GM12892 (cell line): ENCODE data around the gene CDCA4.

ENCODE experiments used
- POLR2AphosphoS5 ChIP-seq: IDR thresholded peaks from 2 replicates; pipeline ENCODE4 v1.6.1; 2011; ENCODE audit warnings: low read depth, low read length, control low read depth
- TAF1 ChIP-seq: IDR thresholded peaks from 2 replicates; pipeline ENCODE4 v1.6.1; 2011; ENCODE audit warnings: low read depth, mild to moderate bottlenecking, control low read depth, low read length, borderline replicate concordance

DNA sequence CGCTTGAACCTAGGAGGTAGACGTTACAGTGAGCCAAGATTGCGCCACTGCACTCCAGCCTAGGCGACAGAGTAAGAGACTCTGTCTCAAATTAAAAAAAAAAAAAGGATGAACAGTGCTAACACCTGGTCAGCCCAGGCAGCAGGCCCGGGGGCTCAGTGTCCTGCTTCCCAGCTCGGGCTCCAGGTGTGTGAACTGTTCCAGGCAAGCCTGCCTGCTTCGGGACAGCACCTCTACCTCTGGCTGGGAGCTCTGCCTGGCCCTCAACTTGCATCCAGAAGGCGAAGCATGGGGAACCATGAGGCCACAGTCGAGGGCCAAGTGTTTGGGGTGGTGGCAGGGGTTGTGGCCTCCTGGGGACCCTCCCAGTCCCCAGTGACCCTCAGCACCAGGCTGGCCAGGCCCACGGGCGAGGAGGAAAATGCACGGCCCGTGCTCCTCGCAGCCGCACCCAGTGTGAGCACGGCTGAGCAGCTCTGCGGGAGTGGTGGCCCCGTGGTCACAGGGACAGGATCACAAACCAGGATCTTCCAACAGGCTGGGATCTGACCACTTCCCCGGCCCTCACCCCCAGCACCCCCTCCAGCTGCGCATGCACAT, 15.5 kb downstream of the CDCA4 start:
- TF ChIP-seq TAF1 (no peak), POLR2AphosphoS5 (no peak; the same call in 1 of the 2 replicates)
